Stimulated activated CD4-positive, alpha-beta T cell treated with anti-CD3 and anti-CD28 coated beads, Interleukin-15, amount 100 ng/mL, for 1 hour (primary cell): Measurements from ENCODE around the gene KIAA1755.

Source experiments
- DNase-seq, 2 donors: peaks; one replicate each; pipeline ENCODE4 v3.0.0-alpha.2; 2020; ENCODE audit warnings: low read depth in 1 of 2, low spot score in 1 of 2

The KIAA1755 gene

DNA sequence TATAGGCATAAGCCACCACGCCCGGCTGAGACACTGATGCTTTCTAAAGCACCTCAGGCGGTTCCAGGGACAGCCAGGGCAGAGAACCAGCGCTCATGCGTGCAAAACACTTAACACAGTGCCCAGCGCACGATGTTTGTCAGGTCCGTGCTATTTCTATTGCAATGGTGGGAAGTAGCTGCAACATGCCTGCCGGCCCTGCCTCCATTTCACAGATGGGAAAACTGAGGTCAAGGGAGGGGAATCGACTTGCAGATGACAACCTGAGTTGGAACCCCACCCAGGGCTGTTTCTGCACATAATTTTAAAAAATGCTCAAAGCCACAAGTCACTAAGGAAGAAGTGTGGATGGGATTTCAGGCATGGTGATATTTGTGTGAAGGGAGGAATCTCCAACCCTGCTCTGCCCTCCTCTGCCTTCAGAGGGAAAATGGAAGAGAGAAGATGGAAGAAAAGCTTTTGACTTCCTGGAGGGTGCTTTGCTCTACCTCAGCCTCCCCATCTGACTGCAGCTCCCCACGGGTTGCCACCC, 39.9 kb downstream of the KIAA1755 start:
- DNase-seq: no peak

DNA sequence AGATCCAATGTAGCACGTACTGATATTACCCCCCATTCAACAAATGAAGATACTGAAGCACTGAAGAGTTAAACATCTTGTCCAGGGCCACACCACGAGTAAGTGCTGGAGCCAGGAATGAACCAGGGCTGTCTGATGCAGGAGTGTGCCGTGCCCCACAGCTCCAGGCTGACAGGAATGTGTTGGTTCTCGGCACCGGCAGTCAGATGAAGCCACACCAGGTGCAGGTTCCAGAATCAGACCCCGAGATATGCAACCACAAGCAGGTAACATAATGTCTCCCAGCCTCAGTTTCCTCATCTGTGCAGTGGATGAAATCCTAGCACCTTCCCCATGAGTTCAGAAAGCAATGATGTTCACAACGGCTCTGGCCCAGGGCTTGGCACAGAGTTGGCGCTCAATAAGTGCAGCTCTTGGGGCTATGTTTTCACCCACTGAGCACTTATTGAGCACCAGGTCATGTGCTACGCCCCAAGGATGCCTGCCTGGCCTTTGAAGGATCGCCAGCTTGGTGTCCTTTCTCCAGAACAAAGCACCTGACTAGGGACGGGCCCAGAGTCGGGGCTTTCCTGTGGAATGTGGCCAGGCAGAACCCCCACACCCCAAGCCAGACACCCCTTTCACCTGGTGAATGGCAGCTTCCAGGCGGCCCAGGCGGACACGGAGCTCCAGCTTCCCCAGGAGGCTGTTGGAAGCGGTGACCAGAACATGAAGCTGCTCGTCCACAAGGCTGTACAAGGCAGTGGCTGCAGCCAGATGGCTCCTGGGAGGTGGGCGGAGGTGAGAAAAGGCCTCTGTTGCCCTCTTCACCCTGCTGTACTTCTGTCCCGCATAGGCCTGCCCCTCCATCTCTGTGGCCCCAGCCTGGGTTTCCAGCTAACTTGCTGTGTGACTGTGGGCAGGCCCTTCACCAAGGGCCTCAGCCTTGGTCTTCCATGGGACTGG, 41.3 kb downstream of the KIAA1755 start:
- DNase-seq: no peak

DNA sequence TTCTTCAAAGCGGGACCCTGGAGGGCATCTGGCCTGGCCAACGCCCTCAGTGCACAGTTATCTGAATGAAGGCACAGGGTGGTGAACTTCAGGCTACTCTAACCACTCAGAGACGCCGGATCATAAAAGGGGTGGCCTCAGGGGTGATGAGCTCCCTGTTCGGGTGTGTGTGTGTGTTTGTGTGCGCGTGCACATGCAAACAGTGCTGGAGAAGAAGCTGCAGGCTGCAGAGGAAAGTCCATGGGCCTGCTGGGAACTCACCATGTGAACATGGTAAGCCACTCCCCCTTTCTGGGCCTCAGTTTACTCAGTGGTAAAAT, 42.0 kb downstream of the KIAA1755 start:
- no peak for DNase-seq

DNA sequence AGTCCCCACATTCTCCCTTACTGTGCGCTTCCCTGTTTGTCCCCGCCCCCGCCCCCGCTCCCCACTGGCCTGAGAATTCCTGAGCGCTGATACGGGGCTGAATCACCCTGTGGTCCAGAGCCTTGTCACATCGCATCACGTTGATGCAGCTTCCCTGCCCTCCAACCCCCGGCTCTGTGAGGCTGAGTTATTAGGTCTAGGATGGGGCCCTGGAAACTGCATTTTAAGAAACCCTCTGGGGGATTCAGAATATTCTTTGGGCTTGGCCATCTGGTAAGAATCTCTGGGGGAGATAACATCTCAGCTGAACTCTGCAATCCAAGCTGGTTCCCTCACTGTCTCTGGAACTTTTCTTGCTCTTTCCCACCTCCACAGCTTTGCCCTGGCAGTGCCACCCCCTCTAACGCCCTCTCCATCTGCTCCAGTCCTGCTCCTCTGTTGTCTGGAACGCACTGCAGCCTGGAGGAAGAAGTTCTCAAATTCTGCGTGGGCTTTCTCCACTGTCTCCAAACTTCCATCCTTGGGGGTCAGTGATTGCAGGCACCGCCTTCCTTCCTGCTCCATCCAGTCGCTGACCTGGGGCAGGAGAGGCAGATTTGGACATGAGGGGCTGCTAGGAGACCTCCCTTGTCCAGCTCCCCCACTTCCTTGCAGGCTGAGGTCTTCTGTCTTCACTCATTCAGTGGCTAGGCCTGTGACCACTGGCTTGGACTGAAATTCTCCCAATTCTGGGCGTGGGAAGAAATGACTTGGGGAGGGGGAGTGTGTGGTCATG, 42.6 kb downstream of the KIAA1755 start:
- DNase-seq: no peak

DNA sequence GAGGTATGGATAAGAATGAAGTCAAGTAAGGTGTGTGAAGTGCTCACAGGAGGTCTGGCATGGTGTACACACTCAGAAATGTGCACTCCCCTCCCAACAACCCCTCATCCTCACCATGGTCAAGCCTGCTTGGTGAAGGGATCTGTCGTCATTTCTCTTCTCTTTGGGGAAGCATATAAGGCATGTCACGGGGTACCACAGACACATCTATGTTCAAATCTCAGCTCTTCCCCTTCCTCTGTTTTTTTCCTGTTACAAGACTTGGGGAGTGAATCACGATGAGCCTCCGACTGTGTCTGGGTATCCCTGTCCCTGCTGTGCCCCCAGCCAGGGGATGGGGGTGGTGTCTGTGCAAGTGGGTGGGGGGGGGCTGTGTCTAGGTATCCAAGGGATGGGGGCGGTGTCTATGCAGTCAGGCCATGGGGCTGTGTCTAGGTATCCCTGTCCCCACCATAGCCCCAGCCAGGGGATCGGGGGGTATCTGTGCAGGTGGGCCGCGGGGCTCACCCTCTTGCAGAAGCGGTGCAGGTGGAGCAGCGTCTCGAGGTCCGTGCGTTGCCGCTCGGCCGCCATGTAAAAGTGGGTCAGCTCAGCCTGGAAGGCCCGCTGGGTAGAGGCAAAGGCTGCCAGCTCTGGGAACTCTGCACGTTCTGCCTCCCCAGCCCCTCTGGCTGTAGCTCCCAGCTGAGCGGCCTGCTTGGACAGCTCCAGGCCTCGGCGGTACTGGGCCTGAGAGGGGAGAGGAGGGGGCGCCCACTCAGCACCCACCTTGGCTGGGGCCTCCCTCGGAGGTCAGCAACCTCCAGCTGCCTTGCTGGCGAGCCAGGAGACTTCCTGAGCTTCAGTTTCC, 43.6 kb downstream of the KIAA1755 start:
- DNase-seq: no peak

DNA sequence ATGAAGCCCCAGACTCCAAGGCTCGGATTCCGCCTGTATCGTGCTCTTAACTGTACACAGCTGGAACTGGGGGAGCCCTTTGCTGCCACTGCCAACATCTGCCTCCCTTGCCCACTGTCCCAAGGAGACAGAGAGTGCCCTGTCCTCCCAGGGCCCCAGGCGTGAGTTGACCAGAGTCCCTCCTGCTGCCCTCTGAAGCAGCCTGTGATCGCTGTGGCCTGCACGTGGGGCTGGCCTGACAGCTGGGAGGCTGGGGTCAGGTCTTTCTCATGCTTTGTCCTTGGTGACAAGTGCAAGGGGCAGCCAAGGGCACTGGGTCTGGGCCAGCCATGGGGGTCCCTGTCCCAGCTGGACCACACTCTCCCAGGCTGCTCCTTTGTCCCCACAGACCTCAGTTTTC, 44.3 kb downstream of the KIAA1755 start:
- no peak for DNase-seq

DNA sequence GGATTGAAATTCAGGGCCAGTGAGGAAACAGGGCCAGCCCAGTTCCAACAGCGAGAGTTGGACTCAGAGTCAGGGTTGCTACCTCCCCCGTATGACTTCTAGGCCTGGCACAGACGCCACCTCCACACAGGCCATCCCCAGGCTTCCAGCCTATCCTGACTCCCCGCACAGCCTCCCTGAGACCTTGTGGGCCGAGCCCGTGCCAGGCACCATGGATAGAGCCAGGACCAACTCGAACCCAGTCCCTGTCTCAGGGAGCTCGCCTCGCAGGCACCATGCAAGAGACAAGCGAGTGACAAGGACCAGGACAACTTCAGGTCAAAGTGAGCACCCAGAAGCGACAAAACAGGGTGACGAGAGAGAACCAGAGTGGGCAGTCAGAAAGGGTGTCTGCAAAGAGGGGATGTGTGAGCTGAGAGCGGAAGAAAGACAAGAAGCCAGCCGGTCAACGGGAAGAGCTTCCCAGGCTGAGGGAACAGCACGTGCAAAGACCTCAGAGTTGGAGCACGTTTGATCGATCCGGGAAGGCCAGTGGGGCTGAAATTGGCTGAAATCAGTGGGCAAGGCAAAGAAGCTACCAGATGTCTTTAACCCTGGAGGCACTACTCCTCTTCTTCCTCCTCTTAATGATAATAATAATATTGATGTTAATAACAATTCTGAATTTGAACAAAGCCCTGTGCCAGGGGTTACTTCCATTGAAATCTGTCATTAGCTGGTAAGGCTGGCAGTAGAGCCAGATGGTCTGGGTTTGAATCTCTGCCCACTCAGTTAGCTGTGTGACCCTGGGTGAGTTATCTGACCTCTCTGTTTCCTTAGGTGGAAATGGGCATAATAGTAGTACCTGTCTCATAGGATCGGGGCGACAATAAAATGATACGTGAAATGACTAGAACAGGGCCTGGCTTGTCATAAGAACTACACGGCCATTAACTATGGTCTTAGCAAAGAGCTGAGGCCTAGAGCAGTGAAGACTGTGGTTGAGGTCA, 45.0 kb downstream of the KIAA1755 start:
- no peak for DNase-seq

DNA sequence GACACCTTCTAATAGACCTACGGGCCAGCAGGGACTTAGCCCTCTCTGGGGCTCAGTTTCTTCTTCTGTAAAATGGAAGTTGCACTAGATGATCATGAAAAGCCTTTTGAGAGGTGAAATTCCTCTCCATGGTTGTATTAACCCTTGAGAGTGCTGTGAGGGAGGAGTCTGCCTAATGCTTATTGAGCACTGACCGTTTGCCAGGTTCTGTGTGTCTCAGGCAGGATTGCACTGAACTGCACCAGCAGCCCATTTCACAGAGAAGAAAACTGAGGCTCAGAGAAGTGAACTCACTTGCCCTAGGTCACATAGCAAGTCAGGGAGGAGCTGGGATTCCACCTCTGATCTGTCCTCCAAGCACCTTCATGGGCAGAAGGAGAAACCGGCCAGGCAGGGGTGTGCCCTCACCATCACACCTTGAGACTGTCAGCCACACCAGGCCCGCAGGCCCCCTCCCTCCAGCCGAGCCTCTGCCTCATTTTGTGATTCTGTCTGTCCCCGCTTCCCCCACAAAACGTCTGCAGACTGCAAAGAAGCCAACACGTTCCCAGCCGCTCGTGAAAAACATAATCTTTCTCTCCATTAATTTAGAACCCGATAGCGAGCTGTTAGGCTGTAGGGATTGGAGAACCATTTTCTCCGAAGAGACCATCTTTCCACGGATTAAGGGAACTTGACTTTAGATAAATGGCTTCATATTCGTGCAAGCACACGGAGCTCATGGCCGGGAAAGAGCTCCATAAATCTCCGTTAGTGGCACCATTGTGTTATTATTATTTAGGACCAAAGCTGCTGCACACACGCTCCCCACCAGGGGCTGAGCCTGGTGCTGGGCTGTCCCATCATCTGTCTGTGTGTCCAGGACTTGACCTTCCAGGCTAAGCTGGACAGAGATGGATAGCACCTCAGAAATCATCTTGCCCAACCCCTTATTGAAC, 46.0 kb downstream of the KIAA1755 start:
- DNase-seq: no peak

DNA sequence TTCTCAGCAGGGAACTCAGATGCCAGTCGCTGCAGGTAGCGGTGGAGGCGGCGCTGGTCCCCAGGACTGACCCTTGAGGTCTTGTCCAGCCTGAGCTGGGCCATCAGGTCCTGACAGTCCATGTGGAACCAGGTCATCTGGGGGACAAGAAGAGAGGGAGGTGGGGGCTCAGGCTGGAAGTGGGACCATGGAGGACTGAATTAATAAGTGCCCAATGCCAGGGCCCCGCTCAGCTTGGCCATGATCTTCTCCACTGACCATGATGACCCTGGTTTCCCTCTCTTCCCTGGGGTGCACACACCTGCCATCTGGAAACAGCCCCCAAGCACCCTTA, 47.0 kb downstream of the KIAA1755 start:
- DNase-seq: no peak

DNA sequence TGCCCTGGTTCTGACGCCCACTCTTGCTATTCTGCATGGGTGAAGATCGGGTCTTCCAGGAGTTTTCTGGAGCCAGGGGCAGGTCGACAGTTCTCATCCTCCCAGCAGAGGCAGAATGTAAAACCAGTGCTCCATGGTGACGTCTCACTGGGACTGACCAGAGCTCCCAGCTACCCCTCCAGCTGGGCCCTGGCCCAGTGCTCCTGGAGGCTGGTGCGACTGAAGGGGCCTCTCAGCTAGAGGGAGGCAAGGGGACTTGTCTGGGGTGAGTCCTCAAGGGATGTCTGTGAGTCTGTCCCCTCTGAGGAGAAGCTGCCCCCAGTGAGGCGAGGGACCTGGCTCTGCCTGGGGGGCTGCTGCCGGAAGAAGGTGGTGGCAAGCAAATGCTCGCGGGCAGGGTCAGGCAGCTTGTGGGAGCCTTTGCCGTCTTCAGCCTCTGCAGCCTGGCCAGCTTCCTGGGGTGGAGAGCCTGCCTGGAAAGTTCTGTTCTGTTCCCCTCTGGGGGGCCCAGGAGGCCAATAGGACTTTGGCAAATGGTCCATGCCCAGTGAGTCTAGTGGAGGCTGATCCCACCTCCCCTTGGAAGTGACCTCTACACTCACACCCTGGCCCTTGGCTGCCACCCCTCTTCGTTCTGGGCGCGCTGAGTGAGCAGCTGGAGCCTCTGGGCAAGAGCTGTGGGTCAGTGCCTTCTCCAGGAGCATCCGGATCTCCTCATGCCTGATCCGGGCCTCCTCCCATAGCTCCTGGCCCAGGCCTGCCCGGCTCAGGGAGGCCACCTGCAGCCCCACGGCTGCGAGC, 47.5 kb downstream of the KIAA1755 start:
- DNase-seq: no peak

DNA sequence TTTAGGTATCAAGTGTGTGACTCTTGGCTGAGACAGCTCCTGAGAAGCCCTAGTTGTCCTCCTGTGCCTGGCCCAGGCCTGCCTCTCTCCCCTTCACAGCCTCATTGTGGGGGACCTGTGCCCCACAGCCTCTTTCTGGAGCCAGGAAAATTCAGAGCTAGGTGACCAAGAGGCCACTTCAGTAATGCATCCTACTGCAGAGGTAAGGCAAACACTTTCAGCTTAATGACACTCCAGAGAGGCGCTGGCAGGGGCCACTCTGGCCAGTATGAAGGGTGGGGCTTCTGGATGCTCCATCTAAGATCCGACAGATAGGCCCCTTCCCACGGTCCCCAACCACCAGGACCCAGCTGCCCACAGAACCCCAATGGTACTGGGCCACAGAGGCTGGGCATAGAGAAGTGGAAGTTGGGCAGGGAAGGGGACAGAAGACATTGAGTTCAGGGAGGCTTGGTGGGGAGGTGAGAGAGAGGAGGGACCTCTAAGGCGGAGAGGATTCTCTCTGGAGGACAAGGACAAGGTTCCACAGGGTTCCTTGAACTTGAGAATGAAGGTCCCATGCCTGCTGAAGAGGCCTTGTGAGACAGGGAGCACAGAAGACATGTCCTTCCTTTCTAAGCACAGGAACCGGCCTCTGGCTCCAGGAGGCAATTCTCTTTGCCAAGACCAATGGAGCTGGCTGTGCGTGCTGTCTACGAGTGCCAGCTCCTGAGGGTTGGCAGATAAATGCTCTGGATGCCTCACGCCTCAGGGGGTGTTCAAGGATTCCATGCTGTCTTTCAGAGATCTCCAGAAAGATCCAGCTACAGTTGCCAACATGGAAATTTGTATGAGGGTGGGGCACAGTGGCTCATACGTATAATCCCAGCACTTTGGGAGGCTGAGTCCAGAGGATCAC, 49.1 kb downstream of the KIAA1755 start:
- DNase-seq: no peak

DNA sequence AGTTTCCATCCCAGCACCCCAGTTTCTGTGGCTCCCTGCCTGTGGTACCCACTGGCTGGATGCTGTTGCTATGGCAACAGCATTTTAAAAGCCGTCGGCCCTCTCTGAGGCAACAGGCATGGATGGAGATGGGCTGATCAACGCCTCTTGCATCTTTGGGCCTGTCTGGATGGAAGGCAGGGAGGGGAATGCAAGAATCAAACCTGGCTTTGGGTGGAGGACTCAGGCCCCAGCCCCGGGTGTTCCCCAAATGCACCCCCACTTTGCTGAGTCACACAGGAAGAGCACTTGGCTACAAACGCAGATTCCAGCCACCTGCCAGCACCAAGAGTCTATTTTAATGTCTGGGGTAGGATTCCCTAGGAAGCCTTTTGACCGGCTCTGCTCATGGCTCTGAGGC, 49.8 kb downstream of the KIAA1755 start:
- DNase-seq: no peak

DNA sequence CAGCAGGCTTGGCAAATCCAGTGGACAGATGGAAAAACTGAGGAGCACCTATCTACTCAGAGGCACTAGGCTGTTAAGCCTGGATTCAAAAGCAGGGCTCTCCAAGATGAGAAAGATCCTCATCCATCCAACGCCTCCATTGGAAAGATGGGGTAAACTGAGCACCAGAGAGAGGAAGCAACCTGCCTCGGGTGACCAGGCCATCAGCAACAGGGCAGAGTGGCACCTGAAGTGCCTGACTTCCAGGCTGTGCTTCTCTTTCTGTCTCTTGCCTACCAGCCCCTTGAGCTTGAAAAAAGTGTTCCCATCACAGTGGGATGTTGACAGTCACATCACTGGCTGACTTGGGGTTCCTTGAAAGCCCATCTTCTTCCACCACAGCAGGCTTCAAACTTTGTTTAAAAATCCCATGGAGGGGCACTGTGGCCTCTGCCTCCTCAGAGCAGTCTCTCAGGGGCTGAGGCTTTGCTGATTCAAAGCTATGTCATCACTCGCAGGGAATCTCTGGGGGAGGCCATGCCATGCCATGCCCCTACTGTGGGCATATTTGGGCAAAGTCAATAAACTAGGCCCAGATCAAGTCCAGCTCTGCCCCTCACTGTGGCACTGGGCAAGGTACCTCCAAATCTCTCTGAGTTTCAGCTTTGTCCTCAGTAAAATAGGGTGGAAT, 50.7 kb downstream of the KIAA1755 start:
- DNase-seq: no peak

DNA sequence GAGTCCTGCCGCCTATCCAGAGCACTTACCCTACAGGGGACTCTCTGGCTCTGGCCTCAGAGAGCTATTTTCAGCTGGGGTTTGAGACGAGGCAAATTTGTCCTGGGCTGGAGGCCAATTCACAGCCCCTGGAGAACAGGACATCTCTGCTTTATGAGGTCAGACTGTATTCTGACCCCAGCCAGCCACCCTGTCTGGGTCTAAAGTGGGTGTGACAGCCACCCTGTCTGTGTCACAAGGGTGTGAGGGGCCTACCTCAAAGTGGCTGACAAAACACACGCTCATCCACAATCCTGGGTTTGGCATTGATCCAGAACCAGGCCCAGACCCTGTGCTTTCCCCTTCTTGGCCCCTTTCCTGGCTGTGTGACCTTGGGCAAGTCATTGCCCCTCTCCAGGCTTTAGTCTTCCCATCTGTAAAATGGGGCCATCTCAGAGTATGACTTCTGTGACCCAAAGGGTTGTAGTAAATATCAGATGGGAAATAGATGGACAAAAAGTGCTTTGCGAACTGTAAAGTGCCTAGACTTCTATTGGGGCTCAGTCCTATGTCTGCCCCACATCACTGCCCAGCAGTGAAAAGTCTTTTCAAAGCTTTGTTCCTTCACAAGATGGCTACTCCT, 51.4 kb downstream of the KIAA1755 start:
- DNase-seq: no peak

DNA sequence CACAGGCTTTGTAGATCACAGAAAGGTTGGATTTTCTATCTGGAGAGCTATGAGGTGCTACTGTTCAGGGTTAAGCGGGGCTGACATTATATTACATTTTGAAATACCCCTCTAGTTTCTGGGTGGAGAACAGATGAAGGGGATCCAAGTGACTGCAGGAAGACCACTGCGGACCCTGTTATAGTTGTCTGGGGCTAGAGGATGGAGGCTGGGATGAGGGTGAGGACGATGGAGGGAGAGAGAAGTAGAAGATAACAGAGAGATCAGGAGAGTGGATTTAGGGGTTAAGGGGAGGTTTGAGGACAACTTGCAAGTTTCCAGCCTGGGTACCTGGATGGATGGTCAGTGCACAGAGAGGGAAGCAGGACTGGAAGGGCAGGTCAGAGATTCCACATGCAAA, 52.0 kb downstream of the KIAA1755 start:
- DNase-seq: no peak

DNA sequence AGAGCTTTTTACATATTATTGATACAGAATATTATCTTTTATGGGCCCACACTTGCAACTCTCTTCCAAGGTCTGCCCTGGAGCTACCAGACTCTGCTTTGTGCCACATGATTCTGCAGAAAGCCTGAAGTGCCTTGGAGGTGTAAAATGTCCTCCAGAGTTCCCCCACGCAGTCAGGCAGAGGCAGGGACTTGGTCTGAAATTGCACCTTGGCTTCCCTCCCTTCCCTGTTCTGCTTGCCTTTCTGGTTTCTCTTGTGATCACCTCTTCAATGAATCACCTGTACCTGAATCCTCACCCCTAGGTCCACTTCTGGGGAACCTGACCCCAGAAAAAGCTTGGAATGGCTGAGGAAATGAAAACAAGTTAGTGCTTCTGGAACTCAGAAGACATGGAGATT, 52.4 kb downstream of the KIAA1755 start:
- no peak for DNase-seq
